NCI-H1105 treated with DMSO at 0.1 percent for 48 hours (cell line): Measurements from ENCODE around the gene CEND1.
A peak's percentile ranks its signal among the peaks of the same experiment; 100 is the strongest.

ENCODE experiments used
- DNase-seq: peaks from one replicate; lab custom pipeline; 2025; lab: John Stamatoyannopoulos, UW

The CEND1 gene

DNA sequence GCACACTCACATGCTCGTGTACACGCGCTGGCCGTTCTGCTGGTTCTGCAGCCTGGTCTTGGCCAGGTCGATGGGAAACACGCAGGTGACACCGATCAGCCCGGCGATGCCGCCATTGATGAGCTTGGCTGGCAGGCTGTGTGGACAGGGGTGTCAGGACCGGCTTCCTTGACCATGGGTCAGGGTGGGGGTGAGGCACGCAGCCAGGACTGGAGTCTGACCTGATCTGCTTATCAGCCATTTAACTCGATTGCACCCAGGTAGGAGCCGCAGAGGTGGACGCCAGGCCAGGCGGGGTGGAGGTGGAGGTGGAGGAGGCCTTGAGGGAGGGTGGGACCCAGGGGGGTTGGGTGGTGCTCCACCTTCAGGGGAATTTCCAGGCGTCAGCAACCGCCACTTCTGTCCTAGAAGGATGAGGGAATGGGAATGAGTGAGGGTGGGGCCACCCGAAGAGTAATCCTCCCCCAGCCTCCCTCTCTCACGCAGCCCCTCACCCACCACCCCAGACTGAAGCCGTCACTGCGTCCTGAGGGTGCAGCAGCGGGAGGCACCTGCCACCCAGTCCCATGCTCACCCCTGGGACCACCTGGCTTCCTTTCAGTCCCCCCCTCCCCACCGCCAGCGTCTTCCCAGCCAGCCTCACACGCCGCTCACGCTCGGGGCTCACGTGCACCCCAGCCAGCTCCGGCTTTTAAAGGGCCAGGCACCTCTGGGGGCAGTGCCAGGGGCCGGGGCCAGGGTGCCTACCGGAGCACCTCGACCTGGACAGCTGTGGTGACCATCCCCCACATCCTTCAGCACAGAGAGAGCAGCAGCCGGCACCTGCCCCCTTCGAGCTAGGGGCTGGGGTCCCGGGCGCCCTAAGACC lies 5.1 kb upstream of the CEND1 start:
- DNase-seq: peak; percentile 26

DNA sequence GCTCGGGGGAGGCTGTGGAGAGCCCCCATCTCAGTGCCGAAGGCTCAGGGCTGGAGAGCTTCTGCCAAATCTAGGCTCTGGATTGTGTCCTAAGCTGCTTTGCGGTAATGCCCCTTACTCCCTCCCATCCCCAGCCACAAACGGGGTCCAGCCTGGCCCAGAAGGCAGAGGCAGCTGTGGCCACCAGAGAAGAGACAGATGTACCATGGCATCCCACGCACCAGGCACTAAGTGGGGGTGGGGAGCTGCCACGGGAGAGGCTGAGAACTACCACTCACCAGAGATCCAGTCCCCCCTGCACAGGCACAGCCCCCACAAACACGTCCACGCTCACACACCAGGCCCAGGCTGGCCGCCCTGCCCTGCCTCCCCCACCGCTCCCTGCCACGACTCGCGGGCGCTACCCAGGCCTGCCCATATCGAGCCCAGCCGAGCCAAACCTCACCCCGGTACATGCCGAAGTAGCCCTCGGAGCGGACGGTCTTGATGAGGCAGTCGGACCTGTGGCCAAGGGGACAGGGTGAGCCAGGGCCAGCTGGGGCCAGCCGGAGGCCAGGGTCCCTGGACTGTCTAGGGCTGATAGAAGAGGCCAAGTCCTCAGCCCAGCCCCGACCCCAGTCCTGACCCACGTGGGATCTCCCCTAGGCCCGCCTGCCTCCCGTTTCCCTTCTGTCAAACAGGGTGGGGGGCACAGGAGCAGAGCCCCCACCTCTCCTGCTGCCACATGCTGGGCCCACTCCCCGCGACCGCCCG lies 4.3 kb upstream of the CEND1 start:
- DNase-seq: no peak

DNA sequence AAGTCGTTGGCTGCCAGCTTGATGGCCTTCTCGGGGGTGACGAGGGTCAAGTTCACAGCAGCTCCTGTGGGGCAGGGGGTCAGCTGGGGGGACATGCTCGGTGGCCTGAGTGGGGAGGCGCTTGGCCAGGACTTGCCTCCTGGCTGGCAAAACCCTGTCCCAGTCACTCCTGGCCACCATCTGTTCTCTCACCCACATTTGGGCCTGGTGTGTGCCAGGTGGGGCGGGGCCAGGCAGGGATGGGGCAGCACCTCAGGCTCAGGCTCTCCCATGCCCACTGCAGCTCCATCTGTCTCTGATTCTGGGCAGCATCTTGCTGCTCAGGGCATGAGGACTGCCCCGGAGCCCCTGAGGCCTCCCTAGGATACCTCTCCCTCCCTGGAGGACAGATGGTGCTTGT lies 3.7 kb upstream of the CEND1 start:
- DNase-seq: no peak

DNA sequence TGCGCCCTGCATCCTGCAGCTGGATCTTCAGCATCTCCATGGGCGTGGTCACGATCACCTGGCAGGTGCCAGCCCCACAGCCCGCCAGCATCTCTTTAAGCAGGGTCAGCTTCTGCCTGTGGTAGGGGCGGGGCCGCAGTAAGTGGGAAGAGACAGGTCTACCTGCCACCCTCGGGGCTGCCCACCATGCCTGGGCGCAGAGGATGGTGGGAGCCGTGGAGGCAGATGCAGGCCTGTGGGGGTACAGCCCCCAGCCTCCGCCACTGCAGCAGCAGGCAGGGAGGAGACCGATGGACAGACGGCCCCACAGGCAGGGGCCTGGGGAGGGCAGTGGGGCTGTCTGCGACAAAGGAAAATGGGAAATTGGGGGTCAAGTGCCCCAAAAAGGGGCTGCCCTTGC lies 3.0 kb upstream of the CEND1 start:
- DNase-seq: no peak

GRCh38 chr11:792535-792821 lies 2.6 kb upstream of the CEND1 start:
- DNase-seq: no peak

DNA sequence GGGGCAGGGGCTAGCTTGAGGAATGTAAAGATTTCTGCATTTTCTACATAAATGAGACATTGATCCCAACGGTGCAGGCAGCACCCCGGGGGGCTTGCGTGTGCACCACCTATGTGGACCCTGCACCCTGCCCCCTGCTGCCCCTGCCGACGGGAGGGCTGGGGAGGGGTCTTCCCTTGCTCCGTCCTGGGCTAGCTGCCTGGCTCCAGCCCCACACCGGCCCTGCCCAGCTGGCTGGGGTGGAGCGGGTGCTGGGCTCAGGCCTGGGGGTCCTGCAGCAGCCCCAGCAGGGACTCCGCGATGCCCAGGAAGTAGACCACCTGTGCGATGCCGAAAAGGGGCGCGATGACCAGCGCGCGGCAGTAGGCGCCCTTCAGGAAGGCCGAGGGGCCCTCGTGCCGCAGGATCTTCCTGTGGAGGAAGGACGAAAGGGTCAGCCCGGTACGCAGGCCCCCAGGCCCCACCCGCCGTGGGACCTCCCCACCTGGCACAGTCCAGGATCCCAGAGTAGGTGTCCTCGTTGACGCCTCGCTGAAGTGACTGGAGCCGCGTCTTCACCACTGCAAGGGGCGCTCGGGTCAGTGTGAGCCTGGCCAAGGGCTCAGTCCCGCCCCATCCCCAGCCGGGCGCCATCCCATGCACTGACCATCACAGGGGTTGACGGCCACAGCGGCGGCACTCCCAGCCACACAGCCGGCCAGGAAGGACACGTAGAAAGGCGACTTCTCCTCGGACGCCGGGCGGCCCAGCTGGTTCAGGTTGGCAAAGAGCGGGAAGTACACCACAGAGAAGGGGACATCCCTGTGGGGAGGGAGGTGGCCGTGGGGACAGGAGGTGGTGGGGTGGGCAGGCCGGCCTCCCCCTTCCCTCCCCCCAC lies 2.0 kb upstream of the CEND1 start:
- no peak for DNase-seq

- no peak for DNase-seq
Measured at GRCh38 chr11:790721-791564, 1.1 kb upstream of the CEND1 start.

GRCh38 chr11:788953-789940 lies 643 bp downstream of the CEND1 start:
- DNase-seq: no peak

DNA sequence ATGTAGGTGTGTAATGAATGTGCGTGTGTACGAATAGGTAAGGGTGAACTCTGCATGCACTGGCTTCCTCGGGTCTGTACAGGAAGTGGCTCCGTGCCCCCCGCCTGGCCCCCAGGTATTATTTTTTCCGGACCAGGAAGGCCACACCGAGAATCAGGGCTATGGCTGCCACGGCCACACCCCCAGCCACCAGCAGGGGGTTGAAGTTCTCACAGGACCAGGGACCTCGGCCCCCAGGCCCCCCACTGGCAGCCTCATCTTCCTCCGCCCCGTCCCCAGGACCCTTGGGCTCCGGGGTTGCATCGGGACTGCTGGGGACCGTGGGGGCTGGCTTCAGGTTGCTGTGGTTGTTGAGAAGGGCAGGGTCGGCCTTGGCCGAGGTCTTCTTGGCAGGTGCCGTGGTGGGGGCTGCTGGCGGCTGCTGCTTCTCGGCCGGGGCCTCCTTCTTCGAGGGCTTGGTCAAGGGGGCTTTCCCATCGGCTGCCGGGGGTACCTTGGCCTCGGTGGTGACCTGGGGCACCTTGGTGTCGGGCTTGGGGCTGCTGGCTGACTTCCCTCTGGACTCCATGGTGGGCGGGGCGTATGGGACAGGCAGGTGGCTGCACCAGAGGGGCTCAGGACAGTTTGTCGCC lies 1.8 kb downstream of the CEND1 start:
- DNase-seq: no peak

GRCh38 chr11:787084-787675 lies 2.7 kb downstream of the CEND1 start:
- DNase-seq: no peak

DNA sequence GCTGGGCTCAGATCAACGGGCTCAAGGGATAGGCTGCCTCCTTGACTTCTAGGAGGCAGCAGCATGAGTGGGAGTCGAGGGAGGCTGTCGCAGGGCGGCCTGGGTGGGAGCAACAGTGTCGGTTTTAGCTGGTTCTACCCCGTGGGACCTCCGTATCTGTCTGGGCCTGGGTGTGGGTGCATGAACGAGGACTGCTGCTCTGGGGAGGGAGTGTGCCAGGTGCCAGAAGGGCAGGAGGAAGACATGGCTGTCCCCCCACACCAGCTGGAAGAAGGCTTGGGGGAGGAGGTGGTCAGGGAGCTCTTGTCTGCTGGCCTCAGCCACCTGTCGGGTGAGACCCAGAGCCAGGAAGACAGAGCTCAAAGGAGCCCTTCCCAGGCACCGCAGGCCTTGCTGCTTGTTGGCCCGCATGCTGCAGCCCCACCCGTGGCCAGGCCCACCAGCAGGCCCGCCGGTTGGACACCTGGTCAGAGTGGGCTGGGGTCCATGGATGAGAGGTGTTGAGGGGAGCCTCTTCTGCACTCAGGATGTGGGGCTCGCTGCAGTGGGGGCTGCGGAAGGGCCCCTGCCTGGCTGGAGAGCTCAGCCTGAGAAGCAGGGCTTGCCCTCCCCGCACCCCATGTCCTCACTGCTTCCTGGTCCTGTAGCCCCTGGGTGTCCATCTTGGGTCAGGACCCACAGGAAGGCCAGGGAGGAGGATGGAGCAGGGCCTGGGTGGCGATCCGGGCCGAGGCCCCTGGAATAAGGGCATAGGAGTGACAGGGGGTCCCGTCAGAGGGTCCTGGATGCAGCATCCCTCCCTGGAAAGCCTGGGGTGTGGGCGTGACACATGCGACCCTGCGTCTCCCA lies 3.4 kb downstream of the CEND1 start:
- DNase-seq: no peak

DNA sequence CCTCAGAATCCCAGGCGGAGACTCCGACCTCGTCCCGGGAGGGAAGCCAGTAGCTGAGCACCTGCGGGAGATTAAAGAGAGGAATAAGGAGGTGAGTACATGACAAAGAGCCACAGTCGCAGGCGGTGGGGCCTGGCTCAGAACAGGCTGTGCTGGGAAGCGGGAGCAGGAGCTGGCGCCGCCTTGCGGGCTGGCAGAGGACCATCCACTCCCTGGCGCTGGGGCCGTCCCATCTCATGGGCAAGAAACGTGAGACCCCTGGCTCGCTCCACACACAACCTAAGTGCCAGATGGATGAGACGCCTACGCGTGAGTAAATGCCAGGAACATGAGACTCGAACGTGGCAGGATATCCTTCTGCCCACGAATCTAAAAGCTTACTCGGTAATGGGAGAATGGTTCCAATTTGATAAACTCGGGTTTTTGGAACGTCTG lies 6.3 kb downstream of the CEND1 start:
- peak; percentile 79 for DNase-seq

- no peak for DNase-seq
Measured at GRCh38 chr11:782264-783174, 7.4 kb downstream of the CEND1 start.

DNA sequence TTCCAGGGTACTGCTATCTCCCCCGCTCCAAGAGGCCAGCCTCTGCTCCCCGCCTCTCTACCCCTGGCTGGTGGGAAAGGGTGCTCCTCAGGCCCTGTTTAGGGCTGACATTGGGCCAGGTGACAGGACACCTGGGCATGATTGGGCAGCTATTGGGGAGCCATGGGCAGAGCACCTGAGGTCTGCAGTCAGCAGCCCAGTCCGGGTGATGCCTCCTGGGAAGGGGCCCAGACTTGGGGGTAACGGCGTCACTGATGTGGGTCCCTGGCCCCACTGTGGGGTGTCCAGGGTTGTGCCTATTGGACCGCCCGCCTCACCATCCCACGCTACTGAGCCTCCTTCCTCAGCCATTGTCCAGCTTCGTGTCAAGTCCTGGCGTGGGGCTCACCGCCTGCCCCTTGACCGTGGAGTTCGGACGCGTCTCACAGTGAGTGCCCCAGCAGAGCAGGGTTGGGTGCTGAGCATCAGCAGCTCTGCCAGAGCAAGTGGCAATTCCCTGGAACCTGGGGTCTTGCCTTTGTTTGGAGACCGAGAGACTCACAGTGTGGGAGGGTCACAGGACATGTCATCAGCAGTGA lies 9.8 kb downstream of the CEND1 start:
- DNase-seq: no peak

DNA sequence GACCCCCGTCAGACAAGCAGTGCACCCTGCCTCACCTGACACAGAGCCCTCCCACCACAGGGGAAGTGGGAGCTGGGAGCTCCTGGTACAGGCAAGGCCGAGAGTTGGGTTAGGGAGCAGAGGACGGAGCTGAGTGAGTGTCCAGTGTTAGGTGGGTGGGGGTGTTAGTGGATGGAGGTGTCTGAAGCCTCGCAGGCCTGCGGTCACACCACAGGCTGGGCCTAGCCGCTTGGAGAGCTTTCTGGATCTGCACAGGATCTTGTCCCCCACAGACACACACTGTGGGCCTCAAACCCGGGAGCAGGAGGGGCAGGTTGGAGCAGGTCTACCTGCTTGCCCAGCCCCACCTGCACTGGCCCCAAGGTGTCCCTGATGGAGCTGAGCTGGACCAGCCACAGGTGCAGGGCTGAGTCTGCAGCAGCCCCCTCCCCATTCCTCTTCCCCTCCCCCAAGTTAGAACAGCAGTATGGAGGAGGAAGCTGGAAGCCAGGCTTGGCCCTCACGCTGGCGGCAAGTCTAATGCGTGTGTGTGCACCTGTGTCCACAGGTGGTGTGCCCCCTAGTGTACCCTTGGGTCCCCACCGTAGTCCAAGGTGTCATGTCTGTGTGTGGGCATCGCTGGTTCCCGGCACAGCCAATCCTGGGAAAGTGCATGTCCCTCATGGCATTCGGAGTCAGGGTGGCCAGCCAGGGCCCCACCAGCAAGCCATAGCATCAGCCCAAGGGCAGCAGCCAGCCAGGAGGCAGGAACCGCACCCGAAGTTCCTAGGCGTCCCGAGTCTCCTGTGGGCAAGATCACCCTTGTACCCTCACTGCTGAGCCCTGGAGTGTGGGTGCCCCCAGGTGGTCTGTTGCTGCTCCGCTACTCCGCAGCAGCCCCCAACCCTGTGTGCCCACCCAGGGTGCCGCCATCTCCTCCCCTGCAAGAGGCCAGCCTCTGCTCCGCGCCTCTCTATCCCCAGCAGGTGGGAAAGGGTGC lies 10.6 kb downstream of the CEND1 start:
- no peak for DNase-seq
